NCI-H1105 (cell line): Measurements from ENCODE around the gene ZKSCAN5.
"Not testable (repeated sequence)": the region's sequence is repeated elsewhere in the genome, so short reads cannot be mapped to it uniquely, and the experiment has no call there.

ENCODE experiments used
- DNase-seq: peaks from one replicate; lab custom pipeline; 2025; lab: John Stamatoyannopoulos, UW

The ZKSCAN5 gene

DNA sequence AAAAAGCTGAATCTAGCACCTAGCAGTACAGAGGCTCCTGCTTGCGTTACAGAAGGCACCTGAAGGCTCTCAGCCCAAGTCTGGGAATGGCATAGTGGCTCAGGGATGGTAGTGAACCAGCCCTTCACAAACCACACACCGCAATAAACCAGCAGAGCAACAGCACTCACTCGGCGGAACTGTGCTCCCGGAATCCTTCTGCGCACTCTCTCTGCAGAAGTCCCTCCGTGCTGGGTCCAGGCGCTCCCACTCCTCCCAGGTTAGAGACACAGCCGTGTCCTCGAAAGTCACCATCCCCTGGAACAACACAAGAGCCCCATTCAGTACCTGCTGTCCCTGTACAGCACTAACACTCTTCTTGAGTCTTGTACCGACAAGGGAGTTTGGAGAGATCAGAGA is 5.9 kb upstream of the ZKSCAN5 start:
- no peak for DNase-seq

DNA sequence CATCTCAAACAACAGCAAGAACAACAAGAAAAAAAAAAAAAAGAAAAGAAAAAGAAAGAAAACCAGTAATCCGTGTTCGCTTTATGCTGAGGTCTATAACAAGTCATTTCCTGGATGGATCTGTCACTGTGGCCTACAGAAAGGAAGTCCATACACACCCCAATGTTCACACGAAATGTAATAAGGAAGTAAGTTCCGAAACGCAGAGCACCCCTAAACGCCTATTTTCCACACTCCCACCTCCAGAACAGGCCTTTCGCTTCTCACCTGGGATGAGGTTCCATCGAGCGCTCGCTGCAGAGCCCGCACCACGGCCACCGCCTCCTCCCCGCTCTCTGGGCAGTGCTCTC is 5.1 kb upstream of the ZKSCAN5 start:
- DNase-seq = no peak

DNA sequence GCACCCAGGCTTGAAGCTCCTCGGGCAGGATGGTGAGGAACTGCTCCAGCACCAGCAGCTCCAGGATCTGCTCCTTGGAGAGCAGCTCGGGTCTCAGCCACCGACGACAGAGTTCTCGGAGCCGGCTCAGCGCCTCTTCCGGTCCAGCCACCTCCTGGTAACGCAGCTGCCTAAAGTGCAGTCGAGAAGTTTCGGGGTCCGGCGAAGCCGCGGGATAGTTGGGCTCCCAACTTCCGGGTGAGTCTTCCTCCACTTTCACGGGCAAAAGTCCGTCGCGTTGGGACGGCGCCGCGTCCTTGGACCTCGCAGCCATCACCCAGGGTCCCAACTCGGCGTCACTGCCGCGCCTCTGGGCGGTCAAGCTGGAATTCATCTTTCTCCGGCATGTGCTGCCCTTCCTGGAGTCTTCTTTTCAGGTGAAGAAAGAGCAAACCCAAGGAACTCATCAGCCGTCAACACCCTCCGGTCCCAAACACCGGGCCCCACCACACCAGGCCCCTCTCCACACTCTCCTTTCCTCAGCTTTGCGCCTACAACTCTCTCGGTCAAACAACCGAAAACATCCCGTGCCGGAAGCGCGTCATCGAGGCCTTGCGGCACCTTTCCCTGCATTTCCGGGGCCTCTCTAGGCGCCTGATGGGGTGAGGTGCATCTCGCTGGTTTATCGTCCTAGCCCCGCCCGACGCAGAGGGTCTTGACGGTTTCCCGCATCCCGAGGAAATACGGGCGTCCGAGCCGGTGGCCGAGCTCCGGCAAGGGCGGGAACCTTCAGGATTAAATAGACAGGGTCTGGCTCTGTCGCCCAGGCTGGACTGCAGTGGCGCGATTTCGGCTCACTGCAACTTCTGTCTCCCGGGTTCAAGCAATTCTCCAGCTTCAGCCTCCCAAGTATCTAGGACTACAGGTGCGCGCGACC is 4.5 kb upstream of the ZKSCAN5 start, which contains the start of gene ZNF394:
Gene ZNF394 (minus strand): TSS at position 561 of the 916 bp plus-strand sequence. CDS start 188 bp downstream, at position 373.
- DNase-seq = peak; percentile 88

DNA sequence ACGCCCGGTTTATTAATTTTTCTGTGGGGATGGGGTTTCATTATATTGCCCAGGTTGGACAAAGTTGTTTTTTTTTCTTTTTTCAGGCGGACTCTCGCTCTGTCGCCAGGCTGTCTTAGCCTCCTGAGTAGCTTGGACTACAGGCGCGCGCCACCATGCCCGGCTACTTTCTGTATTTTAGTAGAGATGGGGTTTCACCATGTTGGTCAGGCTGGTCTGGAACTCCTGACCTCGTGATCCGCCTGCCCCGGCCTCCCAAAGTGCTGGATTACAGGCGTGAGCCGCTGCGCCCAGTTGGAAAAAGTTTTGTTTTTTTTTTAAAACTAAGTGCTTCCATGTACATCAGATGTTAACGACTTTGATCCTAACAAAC is 3.8 kb upstream of the ZKSCAN5 start:
- DNase-seq = no peak

DNA sequence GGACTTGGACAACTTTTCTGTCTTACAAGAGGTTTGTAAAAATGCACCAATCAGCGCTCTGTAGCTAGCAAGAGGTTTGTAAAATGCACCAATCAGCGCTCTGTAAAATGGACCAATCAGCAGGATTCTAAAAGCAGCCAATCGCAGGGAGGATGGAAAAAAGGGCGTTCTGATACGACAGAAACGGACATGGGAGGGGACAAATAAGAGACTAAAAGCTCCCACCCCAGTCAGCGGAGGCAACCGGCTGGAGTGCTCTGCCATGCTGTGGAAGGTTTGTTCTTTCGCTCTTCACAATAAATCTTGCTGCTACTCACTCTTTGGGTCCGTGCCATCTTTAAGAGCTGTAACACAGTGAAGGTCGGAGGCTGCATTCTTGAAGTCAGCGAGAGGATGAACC is 3.2 kb upstream of the ZKSCAN5 start:
- not testable (repeated sequence) for DNase-seq

DNA sequence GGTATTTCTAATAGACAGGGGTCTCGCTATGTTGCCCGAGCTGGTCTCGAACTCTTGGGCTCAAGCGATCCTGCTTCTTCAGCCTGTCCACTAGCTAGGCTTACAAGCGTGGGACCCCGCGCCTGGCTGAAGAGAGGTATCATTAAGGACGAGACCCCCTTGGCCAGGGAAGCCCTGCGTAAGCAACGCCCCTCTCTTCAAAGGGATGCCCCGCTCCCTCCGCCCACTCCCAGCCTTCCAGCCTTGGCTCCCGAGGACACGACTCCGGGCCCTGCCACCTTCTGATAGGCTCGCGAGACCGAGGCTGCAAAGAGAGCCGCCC is 220 bp upstream of the ZKSCAN5 start:
- DNase-seq = peak; percentile 96

DNA sequence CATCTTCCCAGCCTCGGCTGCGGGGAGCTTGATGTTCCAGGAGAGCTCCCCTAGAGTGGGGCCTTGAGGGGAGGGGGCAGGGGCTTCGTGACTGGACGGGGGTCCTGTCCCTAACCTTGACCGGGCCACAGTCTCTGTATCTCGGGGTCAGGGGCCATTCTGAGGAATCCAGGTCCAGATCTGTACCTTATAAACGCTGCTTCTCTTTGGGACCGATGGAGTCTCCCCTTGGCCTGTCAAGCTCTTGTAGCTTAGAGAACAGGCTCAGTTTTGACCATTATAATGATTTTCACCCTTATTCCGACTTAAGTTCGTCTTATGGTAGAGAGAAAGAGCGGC is 831 bp downstream of the ZKSCAN5 start:
- no peak for DNase-seq

DNA sequence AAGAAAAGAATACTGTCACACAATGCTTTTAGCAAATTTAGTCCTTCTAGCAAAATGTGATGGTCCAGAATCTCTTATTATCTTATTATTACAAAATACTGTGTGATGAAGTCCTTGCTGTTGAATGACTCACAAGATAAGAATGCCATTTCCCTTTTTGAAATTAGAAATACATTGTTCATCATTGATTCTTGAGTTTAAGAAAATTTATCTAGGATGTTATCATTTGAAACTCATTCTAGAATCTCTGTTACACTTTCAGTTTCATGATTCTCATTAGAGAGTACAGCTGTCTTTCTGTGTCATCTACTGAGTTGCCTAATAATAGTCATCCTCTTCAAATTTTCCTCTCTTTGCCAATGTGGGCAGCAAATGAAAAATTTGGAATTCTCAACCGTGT is 9.6 kb downstream of the ZKSCAN5 start:
- DNase-seq = no peak

DNA sequence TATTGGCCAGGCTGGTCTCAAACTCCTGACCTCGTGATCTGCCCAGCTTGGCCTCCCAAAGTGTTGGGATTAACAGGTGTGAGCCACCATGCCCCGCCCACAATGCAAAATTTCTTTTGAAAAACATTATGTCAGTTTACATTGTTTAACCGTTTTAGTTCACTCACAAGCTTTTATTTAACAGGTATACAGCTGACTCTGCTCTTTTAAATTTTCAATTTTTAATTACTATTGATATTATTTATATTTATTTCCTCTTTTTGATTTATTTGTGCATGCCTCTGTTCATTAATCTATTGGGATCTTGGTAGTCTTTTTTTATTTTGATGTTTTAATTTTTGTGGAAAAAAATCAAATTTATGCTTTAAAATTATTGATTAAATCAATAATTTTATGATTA is 16.9 kb downstream of the ZKSCAN5 start:
- no peak for DNase-seq

DNA sequence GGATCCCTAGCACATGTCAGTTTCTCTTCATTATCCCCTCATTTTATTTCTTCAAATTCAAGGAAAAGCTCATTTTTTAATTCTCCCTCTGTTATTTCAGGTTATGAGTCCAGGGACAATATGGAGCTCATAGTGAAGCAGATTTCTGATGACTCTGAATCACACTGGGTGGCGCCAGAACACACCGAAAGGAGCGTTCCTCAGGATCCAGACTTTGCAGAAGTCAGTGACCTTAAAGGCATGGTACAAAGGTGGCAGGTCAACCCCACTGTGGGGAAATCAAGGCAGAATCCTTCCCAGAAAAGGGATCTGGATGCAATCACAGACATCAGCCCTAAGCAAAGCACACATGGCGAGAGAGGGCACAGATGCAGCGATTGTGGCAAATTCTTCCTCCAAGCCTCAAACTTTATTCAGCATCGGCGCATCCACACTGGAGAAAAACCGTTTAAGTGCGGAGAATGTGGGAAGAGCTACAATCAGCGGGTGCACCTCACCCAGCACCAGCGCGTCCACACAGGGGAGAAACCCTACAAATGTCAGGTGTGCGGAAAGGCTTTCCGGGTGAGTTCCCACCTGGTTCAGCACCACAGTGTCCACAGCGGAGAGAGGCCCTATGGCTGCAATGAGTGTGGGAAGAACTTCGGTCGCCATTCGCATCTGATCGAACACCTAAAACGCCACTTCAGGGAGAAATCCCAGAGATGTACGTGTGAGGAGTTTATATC is 21.4 kb downstream of the ZKSCAN5 start:
- no peak for DNase-seq

DNA sequence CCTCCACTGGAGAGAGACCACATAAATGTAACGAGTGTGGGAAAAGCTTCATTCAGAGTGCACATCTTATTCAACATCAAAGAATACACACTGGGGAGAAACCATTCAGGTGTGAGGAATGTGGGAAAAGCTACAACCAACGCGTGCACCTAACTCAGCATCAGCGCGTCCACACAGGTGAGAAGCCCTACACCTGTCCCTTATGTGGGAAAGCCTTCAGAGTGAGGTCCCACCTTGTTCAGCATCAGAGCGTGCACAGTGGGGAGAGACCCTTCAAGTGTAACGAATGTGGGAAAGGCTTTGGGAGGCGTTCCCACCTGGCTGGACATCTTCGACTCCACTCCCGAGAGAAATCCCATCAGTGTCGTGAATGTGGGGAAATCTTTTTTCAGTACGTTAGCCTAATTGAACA is 26.9 kb downstream of the ZKSCAN5 start:
- no peak for DNase-seq

DNA sequence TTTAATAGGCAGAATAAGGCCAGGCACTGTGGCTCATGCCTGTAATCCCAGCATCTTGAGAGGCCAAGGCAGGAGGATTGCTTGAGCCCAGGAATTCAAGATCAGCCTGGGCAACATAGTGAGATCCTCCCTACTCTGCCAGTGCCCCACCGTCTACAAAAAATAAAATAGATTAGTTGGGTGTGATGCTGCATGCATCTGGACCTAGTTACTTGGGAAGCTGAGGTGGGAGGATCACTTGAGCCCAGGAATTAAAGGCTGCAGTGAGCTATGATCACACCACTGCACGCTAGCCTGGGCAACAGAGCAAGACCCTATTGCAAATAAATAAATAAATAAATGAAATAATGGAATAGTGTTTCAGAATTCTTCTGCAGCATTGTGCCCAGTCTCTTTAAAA is 31.2 kb downstream of the ZKSCAN5 start:
- no peak for DNase-seq

DNA sequence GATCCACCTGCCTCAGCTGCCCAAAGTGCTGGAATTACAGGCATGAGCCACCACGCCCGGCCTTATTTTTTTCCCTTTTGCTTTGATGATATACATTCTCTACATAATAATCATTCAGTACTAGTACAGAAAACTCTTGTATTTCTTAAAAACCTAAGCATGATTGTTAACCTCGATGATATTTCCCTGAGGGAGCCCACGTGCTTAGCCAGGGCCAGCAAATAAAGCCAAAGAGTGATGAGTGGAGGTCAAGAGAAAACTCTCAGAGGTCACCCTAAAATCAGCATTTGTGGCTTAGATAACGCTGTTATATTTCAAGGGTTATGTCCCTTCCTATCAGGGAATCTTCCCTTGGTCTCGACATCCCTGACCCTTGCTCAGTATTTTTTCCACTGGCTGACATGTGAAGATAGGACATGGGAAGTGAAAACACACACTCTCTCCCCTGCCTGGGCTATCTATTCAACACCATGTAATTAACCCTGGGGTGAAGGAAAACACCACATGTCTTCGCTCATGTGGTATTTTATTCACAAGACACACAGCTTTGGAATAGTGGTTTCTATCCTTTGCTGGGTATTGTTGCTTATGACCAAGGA is 34.9 kb downstream of the ZKSCAN5 start:
- no peak for DNase-seq

DNA sequence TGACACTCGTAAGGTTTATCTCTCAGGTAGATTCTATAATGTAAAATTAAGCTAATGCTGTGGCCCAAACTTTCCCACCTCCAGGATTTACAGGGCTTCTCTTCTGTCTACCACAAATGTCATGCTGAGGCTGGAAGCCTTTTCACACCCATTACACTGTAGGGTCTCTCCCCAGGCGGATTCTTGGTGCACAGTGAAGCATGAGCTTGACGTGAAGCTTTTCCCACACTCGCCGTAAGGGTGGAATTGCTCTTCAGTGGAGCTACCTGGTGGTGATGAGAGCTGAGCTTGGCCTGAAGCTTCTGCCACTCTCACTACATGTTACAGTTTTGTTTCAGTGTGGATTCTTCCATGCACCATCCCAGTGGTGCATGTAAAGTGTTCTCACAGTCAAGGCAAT is 36.1 kb downstream of the ZKSCAN5 start:
- DNase-seq = no peak

DNA sequence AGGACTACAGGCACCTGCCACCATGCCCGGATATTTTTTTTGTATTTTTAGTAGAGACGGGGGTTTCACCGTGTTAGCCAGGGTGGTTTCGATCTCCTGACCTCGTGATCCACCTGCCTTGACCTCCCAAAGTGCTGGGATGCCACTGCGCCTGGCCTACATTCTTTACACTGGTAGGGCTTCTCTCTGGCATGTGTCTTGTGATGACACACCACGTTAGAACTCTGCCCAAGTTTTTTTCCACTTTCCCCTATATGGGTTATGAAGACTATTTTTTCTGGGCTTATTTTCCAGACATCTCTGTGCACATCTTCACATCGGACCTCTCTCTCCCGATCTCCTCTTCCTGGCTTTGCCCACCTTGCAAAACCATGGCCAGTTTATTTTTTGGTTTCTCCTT is 36.8 kb downstream of the ZKSCAN5 start:
- DNase-seq = no peak

DNA sequence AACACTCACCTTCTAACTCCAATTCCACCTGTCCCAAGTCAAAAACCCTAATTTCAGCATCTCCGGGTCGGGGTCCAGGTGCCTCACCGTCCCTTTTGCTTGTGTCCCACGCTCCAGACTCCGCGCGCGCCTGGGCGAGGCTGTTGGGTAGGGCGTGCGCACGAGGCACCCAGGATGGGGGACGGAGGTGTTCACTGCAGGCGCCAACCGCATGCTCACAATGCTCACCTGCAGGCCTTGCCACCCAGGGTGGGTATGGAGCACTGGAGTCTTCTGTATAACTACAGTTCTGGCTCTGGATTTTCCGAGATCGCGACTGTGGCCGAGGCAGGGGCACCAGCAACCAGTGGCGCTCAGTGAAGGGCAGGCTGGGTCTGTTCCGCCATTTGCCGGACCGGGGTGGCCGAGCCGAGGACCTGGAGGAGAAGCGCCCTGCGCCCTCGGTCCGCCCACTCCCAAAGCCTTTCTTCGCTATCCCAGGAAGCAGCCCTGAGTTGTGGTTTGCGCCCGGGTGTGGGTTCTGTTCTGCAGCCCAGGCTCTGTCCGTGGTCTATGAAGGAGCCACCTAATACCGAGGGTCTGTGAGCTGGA is 38.7 kb downstream of the ZKSCAN5 start:
- no peak for DNase-seq

DNA sequence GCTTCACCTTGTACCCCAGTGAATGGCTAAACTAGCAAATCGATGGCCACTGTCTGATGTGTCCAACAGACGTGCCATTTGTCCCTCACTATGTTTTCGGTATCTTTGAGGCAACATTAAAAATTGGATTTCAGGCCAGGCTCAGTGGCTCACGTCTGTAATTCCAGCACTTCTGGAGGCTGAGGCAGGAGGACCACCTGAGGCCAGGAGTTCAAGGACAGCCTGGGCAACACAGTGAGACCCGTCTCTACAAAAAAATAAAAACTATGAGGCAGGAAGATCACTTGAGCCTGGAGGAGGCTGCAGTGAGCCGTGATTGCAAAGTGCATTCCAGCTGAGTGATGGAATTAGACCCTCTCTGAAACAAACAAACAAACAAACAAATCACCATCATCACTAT is 39.5 kb downstream of the ZKSCAN5 start:
- no peak for DNase-seq

DNA sequence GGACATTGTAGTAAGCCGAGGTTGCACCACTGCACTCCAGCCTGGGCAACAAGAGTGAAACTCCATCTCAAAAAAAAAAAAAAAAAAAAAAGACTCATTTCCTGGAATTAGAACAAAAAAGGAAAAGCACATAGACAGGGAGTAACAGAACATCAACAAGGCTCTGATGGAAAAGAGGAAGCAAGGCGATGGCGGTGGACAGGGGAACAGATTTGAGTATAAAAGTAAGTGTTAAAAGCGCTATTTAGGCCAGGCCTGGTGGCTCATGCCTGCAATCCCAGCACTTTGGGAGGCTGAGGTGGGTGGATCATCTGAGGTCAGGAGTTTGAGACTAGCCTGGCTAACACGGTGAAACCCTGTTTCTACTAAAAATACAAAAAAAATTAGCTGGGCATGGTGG is 40.8 kb downstream of the ZKSCAN5 start:
- DNase-seq = not testable (repeated sequence)

DNA sequence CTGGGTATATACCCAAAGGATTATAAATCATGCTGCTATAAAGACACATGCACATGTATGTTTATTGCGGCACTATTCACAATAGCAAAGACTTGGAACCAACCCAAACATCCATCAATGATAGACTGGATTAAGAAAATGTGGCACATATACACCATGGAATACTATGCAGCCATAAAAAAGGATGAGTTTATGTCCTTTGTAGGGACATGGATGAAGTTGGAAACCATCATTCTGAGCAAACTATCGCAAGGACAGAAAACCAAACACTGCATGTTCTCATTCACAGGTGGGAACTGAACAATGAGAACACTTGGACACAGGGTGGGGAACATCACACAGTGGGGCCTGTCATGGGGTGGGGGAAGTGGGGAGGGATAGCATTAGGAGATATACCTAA is 45.1 kb downstream of the ZKSCAN5 start:
- not testable (repeated sequence) for DNase-seq

DNA sequence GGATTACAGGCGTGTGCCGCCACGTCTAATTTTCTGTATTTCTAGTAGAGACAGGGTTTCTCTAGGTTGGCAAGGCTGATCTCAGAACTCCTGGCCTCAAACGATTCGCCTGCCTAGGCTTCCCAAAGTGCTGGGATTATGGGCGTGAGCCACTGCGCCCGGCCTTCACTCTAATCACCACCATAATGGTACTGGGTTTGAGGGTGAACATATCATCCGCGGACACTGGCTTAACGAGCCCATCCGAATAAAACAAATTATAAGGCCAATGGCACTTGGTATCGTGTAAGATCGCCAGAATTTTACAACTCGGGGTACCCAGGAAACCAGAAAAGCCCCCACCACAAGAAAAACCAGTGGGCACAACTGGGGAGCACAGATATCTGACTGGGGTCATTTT is 46.9 kb downstream of the ZKSCAN5 start:
- no peak for DNase-seq

DNA sequence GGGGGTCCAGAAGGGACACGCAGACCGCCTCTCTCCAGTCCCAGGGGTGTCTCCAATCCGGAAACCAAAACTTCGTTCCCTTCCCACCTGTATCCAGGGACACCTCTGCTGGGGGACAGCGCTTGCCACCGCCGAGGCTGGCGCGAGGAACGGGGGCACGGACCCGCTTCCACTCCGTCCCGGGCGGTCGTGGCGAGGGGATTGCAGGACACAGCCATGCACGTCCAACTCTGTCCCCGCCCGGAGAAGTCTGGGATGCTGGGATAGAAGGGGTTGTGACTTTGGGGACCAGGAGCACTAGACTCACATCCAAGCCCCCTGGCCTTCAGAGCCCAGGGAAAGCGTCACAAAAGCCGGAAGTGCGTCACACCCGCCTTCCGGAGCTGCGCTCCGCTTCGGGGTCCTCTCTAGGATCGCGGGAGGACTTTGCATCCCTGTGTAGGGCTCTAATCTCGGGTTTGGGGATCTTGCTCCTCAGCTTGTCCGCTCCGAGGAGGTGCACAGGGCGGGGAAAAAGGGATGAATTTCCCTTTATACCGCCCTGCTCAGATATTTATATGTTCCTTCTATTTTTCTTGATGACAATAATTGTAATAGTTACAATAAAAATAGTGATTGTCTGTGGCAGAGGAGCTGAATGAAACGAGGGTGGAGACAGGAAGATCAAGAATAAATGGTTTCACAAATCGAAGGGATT is 47.5 kb downstream of the ZKSCAN5 start, which contains the start of gene FAM200A:
Gene FAM200A (minus strand): TSS at position 348 of the 697 bp plus-strand sequence. CDS start 3,707 bp downstream, outside the sequence.
- peak; percentile 95 for DNase-seq

DNA sequence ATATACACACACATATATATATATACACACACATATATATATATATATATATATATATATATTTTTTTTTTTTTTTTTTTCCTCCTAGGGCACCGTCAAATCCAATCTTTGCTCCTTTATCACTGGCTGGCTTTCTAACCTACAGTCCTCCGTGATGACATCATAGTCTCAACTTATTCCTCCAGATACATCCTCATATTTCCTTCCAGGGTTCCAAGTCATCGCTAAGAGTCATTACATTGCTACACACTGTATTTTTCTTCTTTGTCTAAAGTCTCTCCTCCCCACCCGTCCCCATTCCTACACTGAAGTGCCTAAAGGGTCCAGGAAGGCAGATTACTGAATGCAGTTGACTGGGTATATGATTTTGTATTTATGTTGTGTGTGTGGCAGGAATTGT is 48.6 kb downstream of the ZKSCAN5 start:
- no peak for DNase-seq
